Keratinocyte (primary cell): ENCODE data around the gene RAPGEF1. TPM values are rescaled to one million over a fixed set of nuclear protein-coding genes. Genes with fewer than 3 reads are reported as not detected.

Experiments
- DNase-seq: peaks from one replicate; pipeline ENCODE4 v3.0.0-alpha.2; 2011; ENCODE audit warnings: low read depth, missing footprints, low spot score
- FAIRE-seq: peaks from 2 replicates; lab custom pipeline; 2011; peaks lifted over from hg19 to GRCh38; lab: Jason Lieb, UNC
- H2AFZ ChIP-seq: 2 replicates; pipeline ENCODE4 v1.6.0; 2012; ENCODE audit warnings: low read length, control low read depth, inconsistent platforms; ENCODE audit not compliant: control insufficient read depth
- H3K27ac ChIP-seq: 2 replicates; pipeline ENCODE4 v1.5.1; 2011; ENCODE audit warnings: low read length; ENCODE audit not compliant: control insufficient read depth, insufficient read depth
- H3K27me3 ChIP-seq: 3 replicates; pipeline ENCODE4 v1.6.0; 2011; ENCODE audit warnings: low read length; ENCODE audit not compliant: control insufficient read depth, insufficient read depth; ENCODE audit errors: extremely low read depth
- H3K36me3 ChIP-seq, 2 experiments: 2 replicates in 1 of 2; 3 replicates in 1 of 2; pipeline ENCODE4 v1.5.1; 2011; ENCODE audit warnings: low read length in 2 of 2, mild to moderate bottlenecking in 1 of 2; ENCODE audit not compliant: control insufficient read depth in 2 of 2, insufficient read depth in 2 of 2; ENCODE audit errors: extremely low read depth in 1 of 2
- H3K4me1 ChIP-seq: 3 replicates; pipeline ENCODE4 v1.5.1; 2011; ENCODE audit warnings: low read length; ENCODE audit not compliant: control insufficient read depth, insufficient read depth; ENCODE audit errors: extremely low read depth
- H3K4me2 ChIP-seq: 3 replicates; pipeline ENCODE4 v1.6.0; 2011; ENCODE audit warnings: low read depth, low read length; ENCODE audit not compliant: control insufficient read depth, insufficient read depth; ENCODE audit errors: extremely low read depth
- H3K4me3 ChIP-seq, 3 experiments: fragments of 200-600 bp in 1 of 3; sonication (generic) in 1 of 3; 2 replicates in 2 of 3; 3 replicates in 1 of 3; pipeline ENCODE4 v1.5.1; 2011 to 2016; ENCODE audit warnings: low read length in 3 of 3, mild to moderate bottlenecking in 3 of 3, control low read depth in 2 of 3, inconsistent platforms in 1 of 3, low read depth in 1 of 3, mixed read lengths in 1 of 3, mixed run types in 1 of 3, moderate library complexity in 1 of 3; ENCODE audit not compliant: control insufficient read depth in 2 of 3, insufficient read depth in 2 of 3; ENCODE audit errors: extremely low read depth in 1 of 3
- H3K79me2 ChIP-seq: 2 replicates; pipeline ENCODE4 v1.6.0; 2012; ENCODE audit warnings: low read length; ENCODE audit not compliant: control insufficient read depth, insufficient read depth
- H3K9ac ChIP-seq: 3 replicates; pipeline ENCODE4 v1.6.0; 2011; ENCODE audit warnings: low read length; ENCODE audit not compliant: control insufficient read depth, insufficient read depth; ENCODE audit errors: extremely low read depth
- H3K9me1 ChIP-seq: 3 replicates; pipeline ENCODE4 v1.6.0; 2011; ENCODE audit warnings: low read length; ENCODE audit not compliant: control insufficient read depth, insufficient read depth; ENCODE audit errors: extremely low read depth
- H3K9me3 ChIP-seq: 2 replicates; pipeline ENCODE4 v1.5.1; 2012; ENCODE audit warnings: low read depth, low read length; ENCODE audit not compliant: control insufficient read depth
- H4K20me1 ChIP-seq: 3 replicates; pipeline ENCODE4 v1.6.0; 2011; ENCODE audit warnings: low read length; ENCODE audit not compliant: control insufficient read depth, insufficient read depth; ENCODE audit errors: extremely low read depth
- EZH2 ChIP-seq: IDR thresholded peaks from one replicate; pipeline ENCODE4 v1.6.1; 2012; ENCODE audit warnings: inconsistent platforms, mild to moderate bottlenecking, low read length, moderate library complexity
- dilution Hi-C: fragments of 300-500 bp; cut with MboI; formaldehyde crosslinking; loops from one replicate; pipeline ENCODE4 v1.7.0; 2020; ENCODE audit warnings: low sequenced_read_pairs; ENCODE audit not compliant: extremely low pct_ligation_motif_present
- polyA plus RNA-seq, 5 experiments: library from polyadenylated mRNA; depleted of rRNA in 3 of 5; stranded (reverse) in 3 of 5; stranded (forward) in 1 of 5; unstranded in 1 of 5; fragments of >200 nt; gene quantifications; 1 replicate in 1 of 5; 2 replicates in 3 of 5; 3 replicates in 1 of 5; pipeline versions ENCODE4 v1.2.1 to v1.2.3, GENCODE V29; 2011 to 2012; ENCODE audit warnings: missing spikeins in 2 of 5, low read depth in 1 of 5, low replicate concordance in 1 of 5
- TF ChIP-seq, protein P1 (sequence below), 3 experiments: IDR thresholded peaks in 1 of 3; conservative IDR thresholded peaks in 1 of 3; optimal IDR thresholded peaks in 1 of 3; 2 replicates in 2 of 3; 3 replicates in 1 of 3; pipeline versions ENCODE3 to v1.5.1; 2011; ENCODE audit warnings: low read length in 3 of 3, mild to moderate bottlenecking in 3 of 3, moderate library complexity in 2 of 3, control low read depth in 1 of 3, inconsistent platforms in 1 of 3; ENCODE audit not compliant: insufficient read depth in 2 of 3; ENCODE audit errors: extremely low read depth in 1 of 3

The RAPGEF1 gene
- polyA plus RNA-seq, 1 donor (not counting 4 experiments of a cell fraction or from before 2014, with no cell fraction given): 18.5 TPM

DNA sequence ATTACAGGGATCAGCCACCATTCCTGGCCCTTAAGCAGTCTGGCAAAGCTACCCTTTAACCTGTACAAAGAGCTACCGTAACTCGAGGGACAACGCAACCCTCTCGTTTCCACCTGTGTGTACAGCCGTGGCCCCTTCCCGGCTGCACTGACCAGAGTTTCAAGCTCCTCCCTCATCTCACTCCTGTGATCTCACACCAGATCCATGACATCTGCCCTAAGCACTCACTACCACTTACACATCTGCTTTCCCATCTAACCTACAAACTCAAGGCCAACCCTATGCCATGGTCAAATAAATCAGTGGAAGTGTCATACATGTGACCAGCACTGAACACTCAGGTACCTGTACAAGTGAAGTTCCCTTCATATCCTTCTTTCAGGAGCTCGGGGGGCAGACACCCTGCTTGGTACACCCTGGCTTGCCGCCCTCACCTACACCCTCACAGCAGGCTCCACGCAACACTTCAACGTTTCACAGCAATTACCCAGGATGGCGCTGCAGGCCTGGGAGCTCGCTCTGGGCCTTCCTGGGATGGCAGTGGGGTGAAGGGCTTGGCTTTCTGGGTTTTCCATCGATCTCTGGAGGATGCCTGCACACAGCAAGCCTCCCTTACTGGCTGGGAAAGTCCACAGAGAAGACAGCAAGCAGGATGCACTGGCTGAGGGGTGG, 132.8 kb downstream of the RAPGEF1 start:
- no peaks in the 10 kb centered on the region for H3K79me2 ChIP-seq
- peaks cover 3 to 10% of the 10 kb centered on the region in 2 experiments for H3K36me3 ChIP-seq
- dilution Hi-C loops: no loop called here
- H3K4me1 ChIP-seq: peaks cover 37% of the 10 kb centered on the region
- no peak overlapping the region for H3K27ac ChIP-seq
- H3K27me3 ChIP-seq: no peaks in the 10 kb centered on the region
- H3K4me2 ChIP-seq: no peak overlapping the region
- H3K9ac ChIP-seq: no peak overlapping the region
- DNase-seq (no peak), FAIRE-seq (no peak)
- H3K4me3 ChIP-seq: no peak overlapping the region
- no peaks in the 10 kb centered on the region for H3K9me3 ChIP-seq
- no peaks in the 10 kb centered on the region for H4K20me1 ChIP-seq
- H3K9me1 ChIP-seq: peaks cover 3% of the 10 kb centered on the region
- TF ChIP-seq, protein P1, sequence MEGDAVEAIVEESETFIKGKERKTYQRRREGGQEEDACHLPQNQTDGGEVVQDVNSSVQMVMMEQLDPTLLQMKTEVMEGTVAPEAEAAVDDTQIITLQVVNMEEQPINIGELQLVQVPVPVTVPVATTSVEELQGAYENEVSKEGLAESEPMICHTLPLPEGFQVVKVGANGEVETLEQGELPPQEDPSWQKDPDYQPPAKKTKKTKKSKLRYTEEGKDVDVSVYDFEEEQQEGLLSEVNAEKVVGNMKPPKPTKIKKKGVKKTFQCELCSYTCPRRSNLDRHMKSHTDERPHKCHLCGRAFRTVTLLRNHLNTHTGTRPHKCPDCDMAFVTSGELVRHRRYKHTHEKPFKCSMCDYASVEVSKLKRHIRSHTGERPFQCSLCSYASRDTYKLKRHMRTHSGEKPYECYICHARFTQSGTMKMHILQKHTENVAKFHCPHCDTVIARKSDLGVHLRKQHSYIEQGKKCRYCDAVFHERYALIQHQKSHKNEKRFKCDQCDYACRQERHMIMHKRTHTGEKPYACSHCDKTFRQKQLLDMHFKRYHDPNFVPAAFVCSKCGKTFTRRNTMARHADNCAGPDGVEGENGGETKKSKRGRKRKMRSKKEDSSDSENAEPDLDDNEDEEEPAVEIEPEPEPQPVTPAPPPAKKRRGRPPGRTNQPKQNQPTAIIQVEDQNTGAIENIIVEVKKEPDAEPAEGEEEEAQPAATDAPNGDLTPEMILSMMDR (optimal IDR thresholded peaks at IDR 0.05 in 1 of 3, IDR thresholded peaks at IDR 0.05 in 1 of 3, conservative IDR thresholded peaks at IDR 0.05 in 1 of 3; ENCODE audit: extremely low read depth in 1 of 3, insufficient read depth in 2 of 3, low read length in 3 of 3): no peak
- TF ChIP-seq EZH2: no peak
- H2AFZ ChIP-seq: no peak overlapping the region

DNA sequence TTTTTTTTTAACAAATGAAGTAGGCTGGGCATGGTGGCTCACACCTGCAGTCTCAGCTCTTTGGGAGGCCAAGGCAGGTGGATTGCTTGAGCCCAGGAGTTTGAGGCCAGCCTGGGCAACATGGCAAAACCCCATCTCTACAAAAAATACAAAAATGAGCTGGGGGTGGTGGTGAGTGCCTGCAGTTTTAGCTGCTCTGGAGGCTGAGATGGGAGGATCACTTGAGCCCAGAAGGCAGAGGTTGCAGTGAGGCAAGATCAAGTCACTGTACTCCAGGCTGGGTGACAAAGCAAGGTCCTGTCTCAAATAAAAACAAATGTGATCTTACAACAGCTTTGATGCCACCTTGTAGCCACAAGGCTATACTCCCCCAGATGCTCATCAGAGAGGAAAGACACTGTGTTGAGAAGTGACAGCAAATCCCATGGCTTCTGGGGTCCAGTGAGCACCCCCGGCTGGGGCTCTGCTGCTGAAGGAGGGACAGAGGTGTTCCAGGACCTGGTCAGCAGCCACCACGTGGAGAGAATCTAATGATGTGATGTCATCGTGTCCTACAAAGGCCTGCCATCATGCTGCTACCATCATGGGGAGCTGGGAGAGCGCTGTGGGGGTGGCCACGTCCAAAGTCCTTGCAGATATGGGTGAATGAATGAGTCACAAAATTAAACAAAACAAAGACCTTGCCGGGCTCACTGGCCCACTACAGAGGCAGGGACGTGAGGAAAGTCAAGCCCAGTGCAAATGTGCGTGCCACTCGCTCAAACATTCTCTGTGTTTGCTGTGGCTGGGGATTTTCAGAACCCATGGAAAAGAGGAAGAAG, 133.9 kb downstream of the RAPGEF1 start:
- H3K79me2 ChIP-seq: no peaks in the 10 kb centered on the region
- H3K4me3 ChIP-seq: no peak overlapping the region
- peaks cover 8 to 9% of the 10 kb centered on the region in 2 experiments for H3K36me3 ChIP-seq
- H3K9me3 ChIP-seq: no peaks in the 10 kb centered on the region
- no peak overlapping the region for H3K27ac ChIP-seq
- no peaks in the 10 kb centered on the region for H4K20me1 ChIP-seq
- peaks cover 3% of the 10 kb centered on the region for H3K9me1 ChIP-seq
- DNase-seq: no peak
- H3K9ac ChIP-seq: no peak overlapping the region
- H2AFZ ChIP-seq: no peak overlapping the region
- FAIRE-seq: no peak
- dilution Hi-C loops: no loop called here
- H3K4me1 ChIP-seq: peaks cover 26% of the 10 kb centered on the region
- no peaks in the 10 kb centered on the region for H3K27me3 ChIP-seq
- TF ChIP-seq EZH2: no peak
- TF ChIP-seq, protein P1 (optimal IDR thresholded peaks at IDR 0.05 in 1 of 3, IDR thresholded peaks at IDR 0.05 in 1 of 3, conservative IDR thresholded peaks at IDR 0.05 in 1 of 3; ENCODE audit: extremely low read depth in 1 of 3, insufficient read depth in 2 of 3, low read length in 3 of 3): no peak
- no peak overlapping the region for H3K4me2 ChIP-seq
